A549 (cell line): Measurements from ENCODE around the gene CACNG7. TPM values are rescaled to one million over a fixed set of nuclear protein-coding genes. Genes with fewer than 3 reads are reported as not detected.

Experiments
- ATAC-seq, 2 experiments: fragments of 200-7000 bp in 1 of 2; fragments of >200 bp in 1 of 2; cut with Nextera tagmentation in 1 of 2; cut with Tn5 transposase in 1 of 2; 3 replicates each; pipeline versions ENCODE4 v1.8.0 to v1.9.1; 2018 to 2020; ENCODE audit warnings: mild to moderate bottlenecking in 1 of 2, moderate library complexity in 1 of 2
- CTCF ChIA-PET: fragments of 300-600 bp; sonication (Branson Sonifier 250); formaldehyde crosslinking; extraction: SDS; loops from one replicate; lab custom pipeline; 2021; ENCODE audit warnings: antibody characterized with exemption, inconsistent platforms; lab: Yijun Ruan, JAX
- POLR2A ChIA-PET: fragments of 350-600 bp; formaldehyde crosslinking; extraction: SDS; loops from one replicate; lab custom pipeline; 2021; ENCODE audit warnings: antibody characterized with exemption, inconsistent platforms; lab: Yijun Ruan, JAX
- DNase-seq, 2 experiments: peaks; one replicate each; pipeline versions ENCODE4 v3.0.0 to v3.0.0-alpha.2; 2011 to 2016; ENCODE audit warnings: low read depth in 1 of 2, low spot score in 1 of 2
- FAIRE-seq: peaks from 2 replicates; lab custom pipeline; 2011; peaks lifted over from hg19 to GRCh38; lab: Jason Lieb, UNC
- H3K27ac ChIP-seq, 2 experiments: fragments of >200 bp; sonication (Bioruptor Twin); formaldehyde crosslinking; 3 replicates each; pipeline ENCODE4 v1.5.1; 2016 to 2017
- H3K4me1 ChIP-seq: fragments of >200 bp; sonication (Bioruptor Twin); formaldehyde crosslinking; 3 replicates; pipeline ENCODE4 v1.6.1; 2016
- H3K4me2 ChIP-seq: fragments of >200 bp; sonication (Bioruptor Twin); formaldehyde crosslinking; 3 replicates; pipeline ENCODE4 v1.6.1; 2016
- H3K4me3 ChIP-seq: fragments of >200 bp; sonication (Bioruptor Twin); formaldehyde crosslinking; 3 replicates; pipeline ENCODE4 v1.5.1; 2016
- H3K9me3 ChIP-seq: fragments of >200 bp; sonication (Bioruptor Twin); formaldehyde crosslinking; 3 replicates; pipeline ENCODE4 v1.6.1; 2016
- CEBPB ChIP-seq, 2 experiments: fragments of >200 bp in 1 of 2; sonication (Bioruptor Twin) in 1 of 2; formaldehyde crosslinking in 1 of 2; IDR thresholded peaks; 2 replicates each; pipeline ENCODE4 v1.6.1; 2012 to 2016
- CHD2 ChIP-seq: fragments of 150-350 bp; IDR thresholded peaks from 2 replicates; pipeline ENCODE4 v1.6.1; 2014; ENCODE audit warnings: low read length; ENCODE audit not compliant: partially characterized antibody
- ESRRA ChIP-seq: fragments of 150-350 bp; IDR thresholded peaks from 2 replicates; pipeline ENCODE4 v1.6.1; 2014; ENCODE audit warnings: mild to moderate bottlenecking, low read length, borderline replicate concordance
- FOSL2 ChIP-seq, 2 experiments: fragments of 450-650 bp in 1 of 2; fragments of >200 bp in 1 of 2; sonication (Bioruptor Twin) in 1 of 2; formaldehyde crosslinking; IDR thresholded peaks; 2 replicates each; pipeline versions ENCODE4 v1.5.0 to v1.6.1; 2016 to 2020; ENCODE audit warnings: mild to moderate bottlenecking in 1 of 2, moderate library complexity in 1 of 2
- HEYL ChIP-seq: fragments of 250-450 bp; sonication (Bioruptor Pico); IDR thresholded peaks from 2 replicates; pipeline ENCODE4 v1.8.0; 2021; ENCODE audit warnings: mild to moderate bottlenecking, moderate library complexity
- HOXA7 ChIP-seq: fragments of 250-450 bp; sonication (Bioruptor Pico); IDR thresholded peaks from 2 replicates; pipeline ENCODE4 v1.5.0; 2020; ENCODE audit warnings: mild to moderate bottlenecking, moderate library complexity
- HOXB13 ChIP-seq: fragments of 250-450 bp; sonication (Bioruptor Pico); IDR thresholded peaks from 2 replicates; pipeline ENCODE4 v1.5.0; 2020; ENCODE audit warnings: low read depth, mild to moderate bottlenecking, moderate library complexity
- JUNB ChIP-seq: fragments of >200 bp; sonication (Bioruptor Twin); formaldehyde crosslinking; IDR thresholded peaks from 2 replicates; pipeline ENCODE4 v1.6.1; 2016
- MAZ ChIP-seq: fragments of 150-350 bp; IDR thresholded peaks from 2 replicates; pipeline ENCODE4 v1.6.1; 2014; ENCODE audit warnings: antibody characterized with exemption, low read depth, low read length, borderline replicate concordance
- RAD21 ChIP-seq, 2 experiments: fragments of >200 bp in 1 of 2; sonication (Bioruptor Twin) in 1 of 2; formaldehyde crosslinking in 1 of 2; IDR thresholded peaks in 1 of 2; conservative IDR thresholded peaks in 1 of 2; 2 replicates in 1 of 2; 3 replicates in 1 of 2; pipeline ENCODE4 v1.6.1; 2012 to 2018; ENCODE audit warnings: inconsistent platforms in 1 of 2
- RARB ChIP-seq: fragments of 250-450 bp; sonication (Bioruptor Pico); IDR thresholded peaks from 2 replicates; pipeline ENCODE4 v1.8.0; 2021; ENCODE audit warnings: mild to moderate bottlenecking, moderate library complexity
- RCOR1 ChIP-seq: fragments of 150-350 bp; IDR thresholded peaks from 2 replicates; pipeline ENCODE4 v1.6.1; 2014; ENCODE audit warnings: antibody characterized with exemption, low read length, low read depth
- TFCP2L1 ChIP-seq: fragments of 250-450 bp; sonication (Bioruptor Pico); IDR thresholded peaks from 2 replicates; pipeline ENCODE4 v1.5.0; 2021; ENCODE audit warnings: mild to moderate bottlenecking
- TP53 ChIP-seq: fragments of 250-450 bp; sonication (Bioruptor Pico); IDR thresholded peaks from 2 replicates; pipeline ENCODE4 v1.5.0; 2021; ENCODE audit warnings: mild to moderate bottlenecking, moderate library complexity
- ZFP36 ChIP-seq: fragments of 450-650 bp; IDR thresholded peaks from 2 replicates; pipeline ENCODE4 v1.6.1; 2014; ENCODE audit warnings: borderline replicate concordance; ENCODE audit not compliant: partially characterized antibody
- WGBS: methylation state at CpG from one replicate; pipeline ENCODE4 v1.1.6; 2017; ENCODE audit errors: missing lambda C conversion rate; 5-methylcytosine and 5-hydroxymethylcytosine counted together
- polyA plus RNA-seq, 4 experiments: library from polyadenylated mRNA; depleted of rRNA in 3 of 4; stranded (reverse); fragments of >200 nt; fragmentation: RNase III in 1 of 4; extraction: RNeasy Plus Mini Kit Qiagen cat#74134 plus additional on column Dnase treatment in 1 of 4; gene quantifications; 2 replicates in 3 of 4; 3 replicates in 1 of 4; pipeline ENCODE4 v1.2.3, GENCODE V29; 2011 to 2017
- TF ChIP-seq, protein P1 (sequence below): fragments of 150-350 bp; IDR thresholded peaks from 2 replicates; pipeline ENCODE4 v1.6.1; 2014; ENCODE audit warnings: low read depth, mild to moderate bottlenecking, low read length
- TF ChIP-seq, protein P2 (sequence below): IDR thresholded peaks from 2 replicates; pipeline ENCODE4 v1.6.1; 2012; ENCODE audit warnings: low read depth, borderline replicate concordance
- TF ChIP-seq, protein P3 (sequence below): fragments of >200 bp; sonication (Bioruptor Twin); formaldehyde crosslinking; IDR thresholded peaks from 3 replicates; pipeline ENCODE4 v1.6.1; 2016
- TF ChIP-seq, protein P4 (sequence below): fragments of 250-450 bp; sonication (Bioruptor Pico); IDR thresholded peaks from 2 replicates; pipeline ENCODE4 v1.5.0; 2021; ENCODE audit warnings: mild to moderate bottlenecking, moderate library complexity, borderline replicate concordance
- TF ChIP-seq, protein P5 (sequence below): IDR thresholded peaks from 2 replicates; pipeline ENCODE4 v1.6.1; 2012

CACNG7 gene
- polyA plus RNA-seq, 2 of the 4 experiments (the other 2 are of a cell fraction): 7.6 to 11.5 TPM

DNA sequence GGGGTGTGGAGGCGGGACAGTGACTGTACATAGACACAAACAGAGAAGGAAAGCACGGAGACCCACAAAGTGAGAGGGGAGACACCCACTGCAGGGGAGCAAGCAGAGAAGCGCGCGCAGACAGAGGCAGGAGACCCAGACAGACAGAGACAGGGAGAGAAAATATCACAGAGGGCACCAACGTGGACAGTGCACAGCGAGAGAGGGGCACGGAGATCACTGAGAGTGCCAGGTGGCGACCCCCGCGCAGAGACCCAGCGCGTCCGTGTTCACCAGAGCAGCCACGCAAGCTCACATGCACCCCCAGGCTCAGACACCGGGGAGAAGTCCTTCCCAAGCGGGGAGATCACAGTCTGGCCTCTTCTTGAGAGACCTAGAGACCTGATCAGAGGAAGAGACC, 1.4 kb upstream of the CACNG7 start:
- POLR2A ChIA-PET: interaction anchor here (2.0 kb wide), 1 partner anchor 73 kb away, joined by 8 read pairs; no protein-coding TSS in a partner anchor
- no peaks in the 10 kb centered on the region for H3K9me3 ChIP-seq
- H3K4me2 ChIP-seq: peak overlapping the region; percentile 92
- WGBS: 82% methylated on average over 17 of the region's 17 CpGs
- H3K27ac ChIP-seq: peak overlapping the region in 1 of 2 experiments; percentile 82; a peak in 3 of 6 replicates
- no peak for FAIRE-seq
- peaks cover 42% of the 10 kb centered on the region for H3K4me1 ChIP-seq
- DNase-seq: no peak
- H3K4me3 ChIP-seq: peak overlapping the region; percentile 70; the same call in 2 of the 3 replicates
- TF ChIP-seq ESRRA (no peak), HOXA7 (CRISPR knock-in tag) (no peak), RAD21 (conservative IDR thresholded peaks at IDR 0.05 in 1 of 2, IDR thresholded peaks at IDR 0.05 in 1 of 2) (no peak), TFCP2L1 (CRISPR knock-in tag) (no peak), HEYL (CRISPR knock-in tag) (no peak), RCOR1 (no peak), CHD2 (no peak), FOSL2 (IDR thresholded peaks at IDR 0.05) (no peak), FOSL2 (CRISPR knock-in tag; IDR thresholded peaks at IDR 0.05) (no peak), CEBPB (IDR thresholded peaks at IDR 0.05) (no peak), RARB (CRISPR knock-in tag) (no peak), HOXB13 (CRISPR knock-in tag) (no peak), JUNB (no peak), MAZ (no peak)
- TF ChIP-seq, protein P1, sequence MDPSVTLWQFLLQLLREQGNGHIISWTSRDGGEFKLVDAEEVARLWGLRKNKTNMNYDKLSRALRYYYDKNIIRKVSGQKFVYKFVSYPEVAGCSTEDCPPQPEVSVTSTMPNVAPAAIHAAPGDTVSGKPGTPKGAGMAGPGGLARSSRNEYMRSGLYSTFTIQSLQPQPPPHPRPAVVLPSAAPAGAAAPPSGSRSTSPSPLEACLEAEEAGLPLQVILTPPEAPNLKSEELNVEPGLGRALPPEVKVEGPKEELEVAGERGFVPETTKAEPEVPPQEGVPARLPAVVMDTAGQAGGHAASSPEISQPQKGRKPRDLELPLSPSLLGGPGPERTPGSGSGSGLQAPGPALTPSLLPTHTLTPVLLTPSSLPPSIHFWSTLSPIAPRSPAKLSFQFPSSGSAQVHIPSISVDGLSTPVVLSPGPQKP: no peak
- TF ChIP-seq, protein P2, sequence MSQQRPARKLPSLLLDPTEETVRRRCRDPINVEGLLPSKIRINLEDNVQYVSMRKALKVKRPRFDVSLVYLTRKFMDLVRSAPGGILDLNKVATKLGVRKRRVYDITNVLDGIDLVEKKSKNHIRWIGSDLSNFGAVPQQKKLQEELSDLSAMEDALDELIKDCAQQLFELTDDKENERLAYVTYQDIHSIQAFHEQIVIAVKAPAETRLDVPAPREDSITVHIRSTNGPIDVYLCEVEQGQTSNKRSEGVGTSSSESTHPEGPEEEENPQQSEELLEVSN: no peak
- TF ChIP-seq, protein P3, sequence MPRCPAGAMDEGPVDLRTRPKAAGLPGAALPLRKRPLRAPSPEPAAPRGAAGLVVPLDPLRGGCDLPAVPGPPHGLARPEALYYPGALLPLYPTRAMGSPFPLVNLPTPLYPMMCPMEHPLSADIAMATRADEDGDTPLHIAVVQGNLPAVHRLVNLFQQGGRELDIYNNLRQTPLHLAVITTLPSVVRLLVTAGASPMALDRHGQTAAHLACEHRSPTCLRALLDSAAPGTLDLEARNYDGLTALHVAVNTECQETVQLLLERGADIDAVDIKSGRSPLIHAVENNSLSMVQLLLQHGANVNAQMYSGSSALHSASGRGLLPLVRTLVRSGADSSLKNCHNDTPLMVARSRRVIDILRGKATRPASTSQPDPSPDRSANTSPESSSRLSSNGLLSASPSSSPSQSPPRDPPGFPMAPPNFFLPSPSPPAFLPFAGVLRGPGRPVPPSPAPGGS: no peak
- TF ChIP-seq, protein P4, sequence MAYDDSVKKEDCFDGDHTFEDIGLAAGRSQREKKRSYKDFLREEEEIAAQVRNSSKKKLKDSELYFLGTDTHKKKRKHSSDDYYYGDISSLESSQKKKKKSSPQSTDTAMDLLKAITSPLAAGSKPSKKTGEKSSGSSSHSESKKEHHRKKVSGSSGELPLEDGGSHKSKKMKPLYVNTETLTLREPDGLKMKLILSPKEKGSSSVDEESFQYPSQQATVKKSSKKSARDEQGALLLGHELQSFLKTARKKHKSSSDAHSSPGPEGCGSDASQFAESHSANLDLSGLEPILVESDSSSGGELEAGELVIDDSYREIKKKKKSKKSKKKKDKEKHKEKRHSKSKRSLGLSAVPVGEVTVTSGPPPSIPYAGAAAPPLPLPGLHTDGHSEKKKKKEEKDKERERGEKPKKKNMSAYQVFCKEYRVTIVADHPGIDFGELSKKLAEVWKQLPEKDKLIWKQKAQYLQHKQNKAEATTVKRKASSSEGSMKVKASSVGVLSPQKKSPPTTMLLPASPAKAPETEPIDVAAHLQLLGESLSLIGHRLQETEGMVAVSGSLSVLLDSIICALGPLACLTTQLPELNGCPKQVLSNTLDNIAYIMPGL: no peak
- CTCF ChIA-PET: interaction anchor here (0.6 to 3.2 kb wide), 32 partner anchors 10 to 341 kb away, joined by 3 to 63 read pairs (median 5); partner anchors contain the start of genes OSCAR and PRKCG
- peak in 1 of 2 experiments; percentile 13; a peak in 3 of 6 replicates for ATAC-seq

DNA sequence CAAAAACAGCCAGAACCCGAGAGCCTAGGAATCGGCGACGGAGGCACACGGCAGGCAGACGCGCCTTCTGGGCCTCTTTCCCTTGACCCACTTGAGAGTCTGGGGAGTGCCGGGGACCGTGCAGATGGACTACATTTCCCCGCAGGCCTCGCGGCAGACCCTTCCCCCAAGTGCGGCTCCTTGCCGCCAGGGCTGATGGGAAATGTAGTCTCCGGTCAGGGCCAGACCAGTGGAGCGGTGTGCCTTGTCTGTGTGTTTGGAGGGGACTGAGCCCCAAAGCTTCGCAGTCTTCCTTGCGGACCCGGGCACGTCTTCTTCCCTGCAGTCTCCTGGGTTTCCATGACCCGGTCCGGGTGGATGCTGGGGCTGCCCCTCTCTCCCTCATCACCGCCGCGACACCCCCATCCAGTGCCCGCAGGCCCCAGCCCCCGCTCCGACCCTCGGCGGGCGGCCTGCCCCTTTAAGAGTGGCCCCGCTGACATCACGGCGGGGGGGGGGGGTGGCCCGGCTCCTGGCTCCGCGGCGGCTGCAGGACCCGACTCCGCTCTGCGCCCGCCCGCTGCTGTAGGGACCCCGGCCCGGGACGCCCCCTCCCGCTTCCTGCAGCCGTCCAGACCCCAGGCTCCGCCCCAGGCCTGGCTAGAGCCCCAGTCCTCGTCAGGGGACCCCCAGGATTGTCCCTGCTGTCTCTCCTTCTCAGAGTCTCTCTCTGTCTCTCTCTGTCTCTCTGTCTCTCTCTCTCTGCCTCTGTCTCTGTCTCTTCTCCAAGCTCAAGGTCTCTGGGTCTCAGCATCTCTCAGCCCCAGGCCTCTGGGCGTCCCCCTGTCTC, 758 bp upstream of the CACNG7 start:
- H3K27ac ChIP-seq: peak overlapping the region; percentile 59 to 82
- H3K4me3 ChIP-seq: peak overlapping the region; percentile 70
- whole genome bisulfite sequencing: 8% methylated on average over 37 of the region's 51 CpGs
- ATAC-seq (peak; percentile 74 to 87), DNase-seq (peak; percentile 85 to 90), FAIRE-seq (peak; percentile 80)
- peaks cover 42% of the 10 kb centered on the region for H3K4me1 ChIP-seq
- POLR2A ChIA-PET: interaction anchor here (2.0 kb wide), 1 partner anchor 72 kb away, joined by 8 read pairs; no protein-coding TSS in a partner anchor
- CTCF ChIA-PET: interaction anchor here (0.6 to 3.2 kb wide), 24 partner anchors 9 to 341 kb away, joined by 3 to 63 read pairs (median 5); partner anchors contain the start of genes OSCAR and PRKCG
- TF ChIP-seq ZFP36: peak; percentile 23
- TF ChIP-seq, protein P5, sequence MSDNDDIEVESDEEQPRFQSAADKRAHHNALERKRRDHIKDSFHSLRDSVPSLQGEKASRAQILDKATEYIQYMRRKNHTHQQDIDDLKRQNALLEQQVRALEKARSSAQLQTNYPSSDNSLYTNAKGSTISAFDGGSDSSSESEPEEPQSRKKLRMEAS: peak; percentile 27; the same call in 1 of the 2 replicates
- TF ChIP-seq TP53 (CRISPR knock-in tag): peak; percentile 72; the same call in 1 of the 2 replicates
- no peak for TF ChIP-seq HOXB13 (CRISPR knock-in tag)
- TF ChIP-seq, all 56 proteins: peak for 3
- Histone ChIP-seq H3K4me2 (peak overlapping the region; percentile 92), H3K9me3 (no peaks in the 10 kb centered on the region)
